Measurements from ENCODE around the gene RHOF.
"Not testable (repeated sequence)": the region's sequence is repeated elsewhere in the genome, so short reads cannot be mapped to it uniquely, and the experiment has no call there.

RHOF gene

DNA sequence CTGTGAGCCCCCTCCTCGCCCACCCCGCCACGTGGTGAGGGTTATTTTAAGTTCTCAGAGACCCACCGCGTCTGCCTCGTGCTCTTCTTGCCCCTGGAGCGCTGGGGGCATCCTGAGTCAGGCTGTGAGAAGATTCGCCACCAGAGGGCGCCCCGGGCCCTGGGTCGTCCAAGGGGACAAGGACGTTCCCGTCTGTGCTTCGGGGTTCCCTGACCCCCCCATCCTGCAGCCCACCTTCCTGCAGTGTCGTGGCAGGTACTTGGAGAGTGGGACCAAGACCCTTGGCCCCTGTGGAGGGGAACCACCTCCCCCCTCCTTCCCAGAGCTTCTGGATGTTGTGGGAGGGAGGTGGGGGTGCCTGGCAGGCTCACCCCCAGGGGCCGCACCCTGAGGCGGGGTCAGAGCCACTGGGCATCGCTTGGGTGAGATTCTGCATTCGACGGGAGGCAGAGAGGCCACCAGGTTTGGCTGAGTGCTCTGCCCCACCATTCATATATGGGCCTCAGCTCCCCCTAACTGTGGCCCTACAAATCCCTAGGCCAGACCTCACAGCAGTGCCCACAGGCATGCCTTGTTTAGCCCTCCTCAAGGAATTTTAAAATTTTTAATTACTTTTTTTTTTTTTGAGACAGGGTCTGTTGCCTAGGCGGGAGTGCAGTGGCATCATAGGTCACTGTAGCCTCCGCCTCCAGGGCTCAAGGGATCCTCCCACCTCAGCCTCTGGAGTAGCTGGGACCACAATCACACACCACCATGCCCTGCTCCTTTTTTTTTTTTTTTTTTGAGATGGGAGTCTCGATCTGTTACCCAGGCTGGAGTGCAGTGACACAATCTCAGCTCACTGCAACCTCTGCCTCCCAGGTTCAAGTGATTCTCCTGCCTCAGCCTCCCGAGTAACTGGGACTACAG lies 17.0 kb downstream of the RHOF start:
- in situ Hi-C loops (cut with HindIII; ENCODE audit: low sequenced_read_pairs), result no loop called here

GRCh38 chr12:121775501-121775900 lies 18.0 kb downstream of the RHOF start:
- in situ Hi-C loops (cut with HindIII; ENCODE audit: low sequenced_read_pairs), result no loop called here

DNA sequence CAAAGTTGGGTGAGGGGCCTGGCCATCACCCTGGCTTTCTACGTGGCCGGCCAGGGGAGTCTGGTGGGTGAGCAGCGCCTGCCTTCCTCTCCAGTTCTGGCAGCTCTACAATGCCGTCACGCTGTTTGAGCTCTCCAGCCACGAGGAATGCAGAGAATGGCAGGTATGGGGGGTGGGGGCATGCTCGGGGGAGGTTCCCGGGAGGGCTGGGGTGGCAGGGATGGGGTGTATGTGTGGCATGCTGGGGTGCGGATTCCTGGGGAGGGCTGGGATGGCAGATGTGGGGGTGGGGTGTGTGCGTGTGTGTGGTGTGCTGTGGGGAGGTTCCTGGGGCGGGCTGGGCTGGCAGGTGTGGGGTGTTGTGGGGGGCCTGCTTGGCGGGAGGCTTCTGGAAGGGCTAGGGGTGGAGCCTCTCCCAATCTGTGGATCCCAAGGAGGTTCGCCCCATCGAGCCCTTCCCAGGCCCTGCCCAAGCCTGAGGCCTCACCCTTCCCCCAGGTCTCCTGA lies 18.5 kb downstream of the RHOF start:
- in situ Hi-C loops (cut with HindIII; ENCODE audit: low sequenced_read_pairs), result no loop called here

- in situ Hi-C loops (cut with HindIII; ENCODE audit: low sequenced_read_pairs), result no loop called here
Measured at GRCh38 chr12:121773011-121773777, 20.3 kb downstream of the RHOF start.

- in situ Hi-C loops (cut with HindIII; ENCODE audit: low sequenced_read_pairs), result no loop called here
Measured at GRCh38 chr12:121770813-121771625, 22.5 kb downstream of the RHOF start.

GRCh38 chr12:121770388-121770787 lies 23.1 kb downstream of the RHOF start:
- in situ Hi-C loops (cut with HindIII; ENCODE audit: low sequenced_read_pairs), result no loop called here

DNA sequence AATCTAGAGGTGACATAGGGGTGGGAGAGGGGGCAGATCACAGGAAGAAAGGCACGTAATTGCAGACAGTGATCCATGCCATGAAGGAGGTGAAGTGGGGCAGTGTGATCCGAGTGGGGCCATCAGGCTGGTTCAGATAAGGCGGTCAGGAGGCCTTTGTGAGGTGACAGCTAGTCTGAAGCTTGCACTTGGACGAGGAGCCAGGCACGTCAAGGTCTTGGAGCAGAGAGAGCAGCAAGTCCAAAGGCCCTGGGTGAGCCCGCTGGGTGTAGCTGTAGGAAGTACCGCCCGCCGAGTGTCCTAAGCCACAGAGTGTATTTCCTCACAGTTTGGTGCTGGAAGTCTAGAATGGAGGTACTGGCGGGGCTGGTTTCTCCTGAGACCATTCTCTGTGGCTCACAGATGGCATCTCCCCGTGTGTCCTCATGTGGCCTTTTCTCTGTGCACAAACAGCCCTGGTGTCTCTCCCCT lies 23.6 kb downstream of the RHOF start:
- in situ Hi-C loops (cut with HindIII; ENCODE audit: low sequenced_read_pairs), result no loop called here

DNA sequence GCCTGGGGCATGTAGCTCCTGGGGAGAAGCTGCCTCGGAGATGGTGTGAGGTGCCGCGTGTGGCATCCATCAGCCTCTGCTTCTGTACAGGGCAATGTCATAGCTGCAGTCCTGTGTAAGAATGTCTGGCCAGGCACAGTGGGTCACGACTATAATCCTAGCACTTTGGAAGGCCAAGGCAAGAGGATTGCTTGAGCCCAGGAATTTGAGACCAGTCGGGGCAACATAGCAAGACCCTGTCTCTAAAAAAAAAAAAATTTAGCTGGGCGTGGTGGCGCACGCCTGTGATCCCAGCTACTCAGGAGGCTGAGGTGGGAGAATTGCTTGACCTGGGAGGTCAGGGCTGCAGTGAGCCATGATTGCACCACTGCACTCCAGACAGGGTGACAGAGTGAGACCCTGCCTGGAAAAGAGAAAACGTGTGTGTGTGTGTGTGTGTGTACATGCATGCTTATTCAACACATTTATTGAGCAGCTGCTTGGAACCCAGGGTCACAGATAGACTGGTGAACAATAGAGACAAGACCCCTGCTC lies 24.1 kb downstream of the RHOF start:
- in situ Hi-C loops (cut with HindIII; ENCODE audit: low sequenced_read_pairs), result no loop called here

DNA sequence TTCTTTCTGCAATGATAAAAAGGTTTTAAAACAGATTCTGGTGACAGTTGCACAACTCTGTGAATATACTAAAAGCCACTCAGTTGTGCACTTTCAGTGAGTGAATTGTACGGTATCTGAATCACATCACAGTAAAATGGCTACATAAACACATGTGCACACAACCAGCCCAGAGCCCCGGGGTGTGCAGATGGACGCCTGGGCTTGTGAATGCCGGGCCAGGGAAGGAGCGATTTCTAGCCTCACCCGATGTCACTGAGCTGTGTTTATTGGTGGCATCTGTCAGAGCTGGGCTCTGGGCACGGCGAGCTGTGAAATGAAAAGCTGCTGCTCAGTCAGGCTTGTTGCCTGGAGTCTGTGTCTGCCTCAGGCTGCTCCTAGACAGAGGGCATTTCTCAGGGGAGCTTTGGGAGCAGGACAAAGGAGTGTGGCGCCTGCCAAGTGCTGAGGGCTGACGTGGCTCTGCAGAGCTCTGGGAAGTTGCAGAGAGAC lies 25.9 kb downstream of the RHOF start:
- in situ Hi-C loops (cut with HindIII; ENCODE audit: low sequenced_read_pairs), result no loop called here

DNA sequence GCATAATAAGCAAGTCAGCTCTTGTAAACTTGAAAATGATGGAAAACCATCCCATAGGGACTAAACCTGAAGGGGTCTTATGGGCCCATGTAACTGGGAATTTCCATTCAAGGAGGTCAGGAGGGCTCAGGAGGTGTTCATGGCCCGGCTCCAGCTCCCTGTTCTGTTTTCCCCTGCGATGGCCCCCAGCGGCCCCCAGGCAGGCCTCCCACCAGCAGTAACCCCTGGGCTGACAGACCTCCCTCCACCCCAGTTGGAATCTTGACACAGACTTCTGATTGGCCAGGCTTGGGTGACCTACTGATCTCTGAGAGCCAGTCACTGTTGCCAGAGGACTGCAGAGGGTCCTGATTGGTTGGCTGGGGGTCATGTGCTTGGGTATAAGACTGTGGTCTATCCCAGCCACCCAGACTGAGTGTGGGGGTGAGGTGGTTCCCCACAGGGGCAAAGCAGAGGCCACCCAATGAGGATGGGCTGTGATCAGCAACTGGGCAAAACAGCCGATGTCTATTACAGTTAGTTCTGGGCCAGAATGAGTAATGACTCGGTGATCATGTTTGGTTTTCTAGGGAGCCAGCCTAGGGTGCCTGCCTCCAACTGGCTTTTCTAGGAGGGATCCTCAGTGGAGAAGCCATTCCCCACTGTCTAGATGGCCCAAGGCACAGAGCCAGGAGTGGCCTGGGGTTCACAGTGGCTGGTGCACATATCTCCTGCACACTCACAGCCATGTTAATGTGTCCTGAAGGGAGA lies 27.0 kb downstream of the RHOF start:
- in situ Hi-C loops (cut with HindIII; ENCODE audit: low sequenced_read_pairs), result no loop called here

GRCh38 chr12:121765573-121765972 lies 27.9 kb downstream of the RHOF start:
- in situ Hi-C loops (cut with HindIII; ENCODE audit: low sequenced_read_pairs), result no loop called here

DNA sequence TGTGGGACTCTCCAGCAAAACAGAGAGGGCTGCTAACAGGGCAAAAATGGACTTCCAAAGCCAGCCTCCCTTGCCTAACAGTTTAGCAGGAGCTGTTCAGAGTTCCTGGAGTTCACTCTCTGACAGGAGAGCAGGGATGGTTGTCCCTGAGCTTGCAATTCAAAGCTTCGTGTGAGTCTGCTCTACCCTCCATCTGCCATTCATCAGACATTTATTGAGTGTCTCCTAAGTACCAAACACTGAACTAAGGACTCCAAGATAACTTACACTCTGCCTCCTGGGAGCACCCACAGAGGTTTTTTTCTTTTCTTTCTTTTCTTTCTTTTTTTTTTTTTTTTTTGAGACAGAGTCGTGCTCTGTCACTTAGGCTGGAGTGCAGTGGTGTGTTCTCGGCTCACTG lies 28.7 kb downstream of the RHOF start:
- in situ Hi-C loops (cut with HindIII; ENCODE audit: low sequenced_read_pairs), result no loop called here

GRCh38 chr12:121762269-121762668 lies 31.2 kb downstream of the RHOF start:
- in situ Hi-C loops (cut with HindIII; ENCODE audit: low sequenced_read_pairs), result no loop called here

GRCh38 chr12:121758536-121758935 lies 35.0 kb downstream of the RHOF start:
- in situ Hi-C loops (cut with HindIII; ENCODE audit: low sequenced_read_pairs), result not testable (repeated sequence)

GRCh38 chr12:121755591-121755990 lies 37.9 kb downstream of the RHOF start:
- in situ Hi-C loops (cut with HindIII; ENCODE audit: low sequenced_read_pairs), result no loop called here

DNA sequence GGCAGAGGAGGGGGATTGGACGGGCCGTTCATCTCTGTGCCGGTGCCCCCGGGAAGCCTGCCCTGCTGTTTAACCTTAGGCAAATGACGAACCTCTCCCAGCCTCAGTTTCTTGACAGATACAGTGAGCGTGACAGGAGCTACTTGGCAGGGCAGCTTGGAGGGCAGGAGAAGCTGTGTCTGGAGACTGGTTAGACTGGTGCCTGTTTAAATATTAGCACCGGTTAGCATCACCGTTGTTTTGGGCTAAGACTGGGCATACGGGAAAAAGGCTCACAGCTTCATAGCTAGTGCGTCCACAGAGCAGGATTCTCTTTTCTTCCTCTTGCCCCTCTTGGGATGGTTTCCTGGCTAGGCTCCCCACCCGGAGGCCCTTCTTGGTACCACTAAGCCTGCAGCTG lies 38.7 kb downstream of the RHOF start:
- in situ Hi-C loops (cut with HindIII; ENCODE audit: low sequenced_read_pairs), result no loop called here

GRCh38 chr12:121753844-121754264 lies 39.6 kb downstream of the RHOF start:
- in situ Hi-C loops (cut with HindIII; ENCODE audit: low sequenced_read_pairs), result no loop called here

DNA sequence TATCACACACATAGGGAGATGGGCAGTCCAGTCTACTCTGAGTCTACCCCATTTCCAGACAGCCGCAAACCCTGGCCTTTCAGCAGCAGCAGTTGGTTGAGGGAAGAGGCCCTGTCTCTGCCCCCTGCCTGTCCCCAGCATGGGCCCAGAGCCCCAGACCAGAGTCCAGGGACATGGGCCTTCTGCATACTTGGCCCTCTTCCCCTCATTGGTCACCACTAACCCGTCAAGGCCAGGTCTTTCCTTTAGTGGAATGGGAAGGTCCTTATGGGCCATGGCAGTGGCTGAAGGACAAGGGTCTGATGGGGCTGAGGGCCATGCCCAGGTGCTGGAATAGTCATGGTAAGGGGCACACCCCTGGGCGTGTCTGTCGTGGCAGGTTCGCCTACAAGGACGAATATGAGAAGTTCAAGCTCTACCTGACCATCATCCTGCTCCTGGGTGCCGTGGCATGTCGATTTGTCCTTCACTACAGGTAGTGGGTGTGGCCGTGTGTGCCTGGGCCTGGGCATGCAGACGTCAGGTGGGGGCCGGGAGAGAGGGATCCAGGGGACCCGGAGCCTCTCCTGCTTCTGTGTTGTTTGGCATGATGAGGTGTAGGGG lies 41.6 kb downstream of the RHOF start:
- in situ Hi-C loops (cut with HindIII; ENCODE audit: low sequenced_read_pairs), result no loop called here

GRCh38 chr12:121751034-121751433 lies 42.5 kb downstream of the RHOF start:
- in situ Hi-C loops (cut with HindIII; ENCODE audit: low sequenced_read_pairs), result no loop called here

Measured in endothelial cell of hepatic sinusoid (primary cell).